Bone marrow (tissue), 2 donors: Measurements from ENCODE around the gene NOD2.

Experiments
- DNase-seq, 2 donors: peaks; one replicate each; lab custom pipeline; 2025; lab: John Stamatoyannopoulos, UW

Gene NOD2

DNA sequence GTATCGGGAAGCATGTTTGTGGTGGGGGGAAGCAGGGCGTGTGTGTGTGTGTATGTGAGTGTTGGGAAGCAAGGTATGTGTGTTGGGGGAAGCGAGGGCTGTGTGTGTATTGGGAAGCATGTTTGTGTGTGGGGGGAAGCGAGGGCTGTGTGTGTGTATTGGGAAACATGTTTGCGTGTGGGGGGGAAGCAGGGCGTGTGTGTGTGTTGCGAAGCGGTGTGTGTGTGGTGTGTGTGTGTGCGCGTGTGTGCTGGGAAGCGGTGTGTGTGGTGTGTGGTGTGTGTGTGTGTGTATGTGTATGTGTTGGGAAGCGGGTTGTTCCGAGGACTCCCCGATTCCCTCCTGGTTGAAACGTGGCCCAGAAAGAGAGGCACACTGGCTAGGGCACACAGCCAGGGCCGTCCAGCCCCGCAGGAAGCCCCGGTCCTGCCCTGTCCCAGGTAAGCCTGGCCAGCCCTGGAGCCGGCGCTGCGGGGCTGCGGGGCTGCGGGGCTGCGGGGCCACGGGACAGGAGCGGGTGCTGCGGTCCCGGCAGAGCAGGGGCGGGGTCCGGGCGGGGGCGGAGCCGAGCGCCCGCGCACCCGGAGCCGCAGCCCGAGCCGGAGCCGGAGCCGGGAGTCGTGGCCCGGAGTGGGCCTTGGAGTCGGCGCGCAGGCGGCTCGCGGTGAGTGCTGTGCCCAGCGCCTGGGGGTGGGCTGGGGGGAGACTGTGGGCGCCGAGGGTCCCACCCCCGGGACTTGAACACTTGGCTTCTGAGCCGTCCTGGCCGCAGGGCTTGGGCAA, at the start of gene NOD2:
TSS of gene NOD2 (plus strand) at position 608 of the 783 bp plus-strand sequence. CDS start 5,890 bp downstream, outside the sequence.
- no peak for DNase-seq

DNA sequence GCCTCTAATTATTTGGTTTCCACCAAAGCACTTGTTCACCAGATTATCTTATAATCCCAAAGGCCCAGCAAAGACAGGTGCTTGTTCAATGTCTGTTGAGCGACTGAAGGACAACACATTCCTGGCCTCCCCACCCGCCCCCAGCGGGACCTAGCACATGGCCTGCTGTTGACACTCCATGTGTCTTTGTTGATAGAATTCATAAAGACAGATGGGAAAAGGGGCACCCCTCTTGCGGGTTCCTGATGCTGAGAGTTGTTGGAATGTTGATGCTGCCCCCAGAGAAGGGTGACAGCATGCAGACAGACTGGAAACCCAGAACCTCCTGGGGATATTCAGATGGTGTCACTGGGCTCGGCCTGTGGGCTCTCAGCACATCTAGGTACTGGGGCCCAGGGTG, 49.2 kb upstream of the NOD2 start:
- no peak for DNase-seq

DNA sequence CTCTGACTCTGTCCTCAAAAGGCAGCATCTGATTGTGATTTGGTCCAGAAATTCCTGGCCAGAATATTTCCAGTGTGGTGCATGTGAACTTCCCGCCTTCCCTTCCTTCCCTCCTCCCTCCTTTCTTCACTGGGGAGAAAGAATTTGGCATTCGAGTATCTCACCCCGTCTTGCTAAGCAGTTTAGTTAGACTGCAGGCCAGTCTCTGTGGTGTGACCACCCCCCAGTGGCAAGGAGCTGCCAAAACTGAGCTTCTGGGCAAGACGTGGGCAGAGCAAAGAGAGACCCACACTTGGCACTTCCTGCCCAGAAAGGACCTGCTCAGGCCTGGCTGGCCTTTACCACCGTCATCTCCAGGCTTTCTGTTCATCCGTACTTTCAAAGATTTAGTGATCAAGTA, 48.7 kb upstream of the NOD2 start:
- DNase-seq = peak in 1 of 2 donors; percentile 7

DNA sequence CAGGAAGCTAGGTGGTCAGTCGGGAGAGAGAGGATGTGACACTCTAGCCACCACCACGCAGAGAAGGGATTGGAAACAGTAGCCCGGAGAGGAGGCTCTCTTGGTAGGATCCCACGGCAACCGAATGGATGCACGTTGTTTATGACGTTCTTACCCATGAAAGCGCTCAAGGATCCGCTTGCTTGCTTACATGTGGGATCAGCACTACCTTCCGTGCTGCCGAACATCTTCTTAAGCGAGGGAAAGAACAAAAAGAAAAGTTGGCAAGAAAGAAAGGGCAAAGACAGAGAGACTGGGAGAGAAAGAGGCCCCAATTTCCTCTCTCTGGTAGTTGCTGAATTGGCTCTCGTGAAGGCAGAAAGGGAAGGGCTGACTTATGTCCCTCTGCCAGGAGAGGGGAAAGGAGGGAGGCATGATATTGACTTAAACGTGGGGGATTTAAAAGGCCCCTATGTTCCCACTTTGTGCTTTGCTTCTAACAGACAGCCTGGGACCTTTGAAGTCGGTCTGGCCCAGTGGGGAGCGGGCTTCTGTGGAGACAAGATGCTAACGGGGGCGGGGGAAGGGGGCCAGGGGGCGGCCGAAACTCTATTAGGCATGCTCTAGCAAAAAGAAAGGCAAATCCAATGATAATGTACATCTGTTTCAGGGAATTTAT, 47.7 kb upstream of the NOD2 start:
- no peak for DNase-seq

DNA sequence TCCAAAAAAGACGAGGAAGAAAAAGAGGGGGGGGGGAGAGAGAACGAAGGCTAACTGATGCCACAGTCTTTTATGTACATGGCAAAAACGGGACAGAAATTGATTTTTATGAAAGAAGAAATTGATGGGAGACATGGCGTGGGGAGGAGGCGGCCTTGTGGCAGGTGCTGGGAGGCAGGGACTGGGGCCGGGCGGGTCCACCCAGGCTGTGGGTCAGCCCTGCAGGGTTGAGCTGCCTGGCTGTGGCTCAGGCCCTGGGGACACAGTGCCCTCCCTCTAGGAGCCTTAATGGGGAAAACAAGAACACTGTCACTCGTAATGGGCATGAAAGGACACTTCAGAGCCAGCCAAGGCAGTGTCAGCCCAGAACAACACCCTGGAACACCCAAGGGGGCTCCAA, 47.1 kb upstream of the NOD2 start:
- DNase-seq = no peak

DNA sequence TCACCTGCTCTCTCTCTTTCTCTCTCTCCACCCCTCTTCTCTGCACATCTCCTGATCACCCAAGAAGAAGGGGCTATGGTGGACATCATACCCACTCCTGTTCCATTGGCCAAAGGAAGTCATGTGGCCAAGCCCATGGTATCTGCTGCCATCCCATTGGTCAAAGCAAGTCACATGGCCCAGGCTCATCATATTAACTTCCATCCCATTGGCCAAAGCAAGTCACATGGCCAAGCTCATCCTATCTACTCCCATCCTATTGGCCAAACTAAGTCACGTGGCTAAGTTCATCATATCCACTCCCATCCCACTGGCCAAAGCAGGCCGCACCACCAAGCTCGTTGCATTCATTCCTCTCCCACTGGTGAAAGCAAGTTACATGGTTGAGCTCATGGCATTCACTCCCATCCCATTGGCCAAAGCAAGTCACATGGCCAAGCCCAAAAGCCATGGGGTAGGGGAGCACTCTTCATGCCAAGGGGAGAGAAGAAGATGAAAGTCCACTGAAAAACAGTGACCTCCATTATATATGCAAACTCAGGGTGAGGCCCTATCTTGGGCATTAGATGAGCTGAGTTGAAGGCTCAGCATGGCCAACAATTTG, 41.5 kb upstream of the NOD2 start:
- no peak for DNase-seq

DNA sequence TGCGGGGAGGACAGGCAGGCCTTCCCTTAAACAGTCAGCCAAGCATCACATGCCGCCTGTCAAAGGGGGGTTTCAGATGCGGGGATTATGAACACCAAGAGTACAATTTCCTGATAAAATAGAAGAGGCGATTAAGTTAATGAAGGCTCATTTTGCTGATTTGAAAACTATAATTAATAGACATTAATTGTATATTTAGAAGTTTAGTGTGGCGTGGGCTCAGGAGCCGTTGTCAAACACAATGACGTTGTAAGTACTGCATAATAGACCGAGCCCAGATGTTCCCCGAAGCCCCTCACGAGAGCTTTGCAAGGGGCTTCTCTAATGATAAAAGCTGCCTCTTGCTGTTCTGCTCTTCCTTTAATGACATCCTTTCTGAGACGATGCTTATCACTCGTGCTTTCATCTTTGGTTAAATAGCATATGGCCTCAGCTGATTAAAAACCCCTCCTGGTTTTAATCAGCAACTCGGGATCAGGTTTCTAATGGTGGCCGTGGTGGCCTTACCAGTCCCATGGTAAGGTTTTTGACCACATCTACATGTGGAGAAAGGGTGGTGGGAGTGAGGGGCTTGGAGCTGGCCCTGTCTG, 40.5 kb upstream of the NOD2 start:
- no peak for DNase-seq

DNA sequence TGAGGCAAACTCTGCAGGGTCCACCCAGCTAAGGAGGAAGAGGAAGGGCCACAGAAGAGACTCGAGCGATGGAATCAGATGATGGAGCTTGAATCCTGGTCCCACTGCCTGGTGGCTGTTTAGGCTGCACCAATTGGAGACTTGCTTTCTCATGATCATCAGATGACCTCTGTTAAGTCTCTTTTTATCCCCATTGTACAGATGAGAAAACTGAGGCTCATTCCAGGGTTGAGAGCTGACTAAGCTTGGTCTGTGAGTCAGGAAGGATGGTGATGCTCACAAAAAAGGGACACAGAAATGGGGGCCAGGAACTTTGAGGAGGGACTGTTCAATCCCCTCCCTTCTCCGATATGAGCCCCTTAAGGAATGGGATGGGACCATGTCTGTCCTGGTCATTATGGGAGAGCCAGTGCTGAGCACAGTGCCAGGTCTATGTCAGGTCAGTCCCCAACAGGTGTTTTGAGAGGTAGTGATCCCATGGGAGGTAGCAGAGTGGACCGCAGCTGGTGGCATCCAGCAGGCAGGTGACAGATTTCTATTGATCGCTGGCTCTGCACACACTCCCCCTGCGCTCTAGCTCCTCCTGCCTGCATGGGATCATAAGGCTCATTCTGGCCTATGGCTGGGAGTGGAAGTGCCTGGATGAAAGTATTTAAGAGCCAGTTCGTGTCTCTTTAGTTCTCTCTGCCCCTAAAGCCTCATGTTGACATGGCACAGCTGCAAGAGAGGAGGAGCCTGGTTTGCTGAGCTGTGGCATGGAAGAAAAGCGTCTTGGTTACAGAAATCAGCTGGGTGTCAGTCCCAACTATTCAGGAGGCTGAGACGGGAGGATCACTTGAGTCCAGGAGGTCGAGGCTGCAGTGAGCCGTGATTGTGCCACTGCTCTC, 39.5 kb upstream of the NOD2 start:
- no peak for DNase-seq

DNA sequence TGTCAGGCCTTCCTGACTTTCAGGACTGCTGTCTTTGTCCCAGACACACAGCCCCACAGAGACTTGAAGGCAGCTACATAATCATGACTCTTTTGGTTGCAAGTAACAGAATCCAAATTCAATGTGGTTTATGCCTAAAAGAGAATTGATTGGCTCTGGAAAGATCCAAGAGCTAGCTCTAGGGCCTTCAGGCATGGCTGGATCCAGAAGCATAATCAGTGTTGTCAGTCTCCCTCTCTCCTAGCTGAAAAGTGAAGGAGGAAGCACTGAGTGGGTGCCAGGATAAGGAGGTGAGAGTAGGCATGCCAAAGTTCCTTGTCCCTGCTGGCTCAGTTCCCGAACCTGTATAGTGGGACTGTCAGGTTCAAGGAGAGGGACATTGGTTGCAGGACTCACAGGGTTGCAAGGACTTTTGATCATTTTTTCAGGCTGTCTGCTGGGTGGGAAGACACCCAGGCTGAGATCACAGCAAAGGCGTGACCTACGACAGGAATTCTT, 37.8 kb upstream of the NOD2 start:
- no peak for DNase-seq

DNA sequence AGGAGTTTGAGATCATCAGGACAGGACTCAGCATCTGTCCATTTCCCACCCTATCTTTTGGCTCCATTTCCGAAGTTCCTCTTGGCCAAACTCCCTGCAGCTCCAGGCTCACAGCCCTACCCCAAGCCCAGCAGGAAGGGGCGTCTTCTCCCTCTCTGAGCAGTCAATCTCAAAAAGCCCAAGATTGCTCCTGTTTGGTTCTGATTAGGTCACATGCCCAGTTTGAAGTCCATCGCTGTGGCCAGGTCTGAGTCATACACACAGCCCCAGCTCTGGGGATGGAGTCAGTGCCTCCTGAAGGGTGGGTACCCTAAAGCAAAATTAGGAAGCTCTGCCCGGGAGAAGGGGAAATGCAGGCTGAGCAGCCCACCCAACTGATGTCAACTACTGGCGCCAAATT, 36.2 kb upstream of the NOD2 start:
- no peak for DNase-seq

DNA sequence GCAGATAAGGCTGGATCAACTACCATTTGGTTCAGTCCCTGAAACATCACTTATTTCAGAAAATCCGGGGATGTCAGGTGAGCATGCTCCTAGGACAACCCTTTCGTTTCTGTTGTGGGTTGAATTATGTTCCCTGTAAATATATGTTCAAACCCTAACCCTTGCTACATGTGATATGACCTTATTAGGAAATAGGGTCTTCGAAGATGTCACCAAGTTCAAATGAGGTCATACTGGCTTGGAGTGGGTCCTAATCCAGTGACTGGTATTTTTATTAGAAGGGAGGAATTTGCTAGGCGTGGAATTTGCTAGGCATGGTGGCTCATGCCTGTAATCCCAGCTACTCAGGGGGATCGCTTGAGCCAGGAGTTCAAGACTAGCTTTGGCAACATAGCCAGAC, 33.6 kb upstream of the NOD2 start:
- no peak for DNase-seq

DNA sequence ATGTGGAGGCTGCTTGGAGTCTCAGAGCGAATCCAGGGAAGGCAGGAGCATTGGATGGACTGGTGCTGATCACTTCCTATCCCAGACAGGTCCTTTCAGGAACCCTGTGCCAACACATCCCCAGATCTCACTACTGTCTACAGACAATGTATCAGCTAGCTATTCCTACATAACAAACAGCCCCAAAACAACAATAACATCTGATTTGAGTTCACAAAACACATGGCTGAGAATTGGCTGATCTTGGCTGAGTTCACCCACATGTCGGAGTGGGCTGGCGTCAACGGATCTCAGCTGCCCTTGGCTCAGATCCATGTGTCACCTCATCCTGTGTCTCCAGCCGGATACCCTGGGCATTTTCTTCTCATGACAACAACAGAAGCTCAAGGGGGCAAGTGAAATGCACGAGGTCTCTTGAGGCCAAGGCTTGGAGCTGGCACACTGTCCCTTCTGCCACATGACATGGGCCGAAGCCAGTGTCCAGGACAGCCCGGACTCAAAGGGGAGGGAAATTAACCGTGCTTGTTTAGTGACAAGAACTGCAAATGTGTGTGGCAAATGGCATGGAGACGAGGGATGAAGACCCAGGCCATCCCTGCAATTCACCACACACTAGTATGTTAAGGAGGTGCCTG, 31.0 kb upstream of the NOD2 start:
- DNase-seq = no peak

DNA sequence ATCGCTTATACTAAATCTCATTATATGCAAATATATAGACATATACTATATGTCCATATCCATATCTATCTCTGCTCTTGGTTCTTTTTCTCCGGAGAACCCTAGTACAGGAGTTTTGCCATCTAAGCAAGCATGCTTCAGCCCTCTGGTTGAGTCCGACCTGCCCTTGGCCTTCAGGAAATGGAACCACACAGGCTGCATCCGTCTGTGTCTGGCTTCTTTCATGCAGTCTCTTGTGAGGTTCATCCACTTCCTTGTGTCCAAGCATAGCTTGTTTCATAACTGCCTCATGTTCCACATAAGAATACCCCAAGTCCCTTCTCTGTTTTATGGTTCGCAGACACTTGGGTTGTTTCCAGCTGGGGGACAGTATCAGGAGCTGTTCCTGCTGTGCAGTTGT, 29.1 kb upstream of the NOD2 start:
- no peak for DNase-seq

DNA sequence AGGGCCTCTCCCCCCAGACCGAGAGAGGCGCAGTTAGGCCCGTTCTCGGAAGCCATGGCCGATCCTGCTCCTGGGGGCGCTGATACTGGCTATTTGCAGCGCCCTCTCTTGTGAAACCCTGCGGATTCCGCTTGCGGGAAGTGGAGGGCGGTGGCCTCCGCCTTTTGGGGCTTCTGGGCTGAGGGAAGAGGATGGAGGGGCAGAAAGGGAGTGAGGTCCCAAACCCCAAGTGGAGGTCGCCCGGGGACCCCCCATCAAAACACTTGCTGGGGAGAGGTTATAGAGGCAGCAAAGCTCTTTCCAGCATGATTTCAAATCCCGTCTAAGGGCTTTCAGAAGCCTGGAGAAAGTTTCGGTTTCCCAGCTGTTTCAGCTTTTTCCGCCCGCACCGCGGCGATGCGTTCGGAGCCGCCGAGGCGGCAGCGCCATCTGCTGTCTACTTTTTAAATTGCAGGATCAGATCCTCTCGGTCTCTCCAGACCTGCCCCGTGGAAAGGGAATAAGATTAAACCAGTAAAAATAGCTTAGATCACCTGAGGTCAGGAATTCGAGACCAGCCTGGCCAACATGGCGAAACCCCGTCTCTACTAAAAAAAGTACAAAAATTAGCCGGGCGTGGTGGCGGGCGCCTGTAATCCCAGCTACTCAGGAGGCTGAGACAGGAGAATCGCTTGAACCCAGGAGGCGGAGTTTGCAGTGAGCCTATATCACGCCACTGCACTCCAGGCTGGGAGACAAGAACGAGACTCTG, 28.1 kb upstream of the NOD2 start:
- DNase-seq = peak; percentile 44 to 80

DNA sequence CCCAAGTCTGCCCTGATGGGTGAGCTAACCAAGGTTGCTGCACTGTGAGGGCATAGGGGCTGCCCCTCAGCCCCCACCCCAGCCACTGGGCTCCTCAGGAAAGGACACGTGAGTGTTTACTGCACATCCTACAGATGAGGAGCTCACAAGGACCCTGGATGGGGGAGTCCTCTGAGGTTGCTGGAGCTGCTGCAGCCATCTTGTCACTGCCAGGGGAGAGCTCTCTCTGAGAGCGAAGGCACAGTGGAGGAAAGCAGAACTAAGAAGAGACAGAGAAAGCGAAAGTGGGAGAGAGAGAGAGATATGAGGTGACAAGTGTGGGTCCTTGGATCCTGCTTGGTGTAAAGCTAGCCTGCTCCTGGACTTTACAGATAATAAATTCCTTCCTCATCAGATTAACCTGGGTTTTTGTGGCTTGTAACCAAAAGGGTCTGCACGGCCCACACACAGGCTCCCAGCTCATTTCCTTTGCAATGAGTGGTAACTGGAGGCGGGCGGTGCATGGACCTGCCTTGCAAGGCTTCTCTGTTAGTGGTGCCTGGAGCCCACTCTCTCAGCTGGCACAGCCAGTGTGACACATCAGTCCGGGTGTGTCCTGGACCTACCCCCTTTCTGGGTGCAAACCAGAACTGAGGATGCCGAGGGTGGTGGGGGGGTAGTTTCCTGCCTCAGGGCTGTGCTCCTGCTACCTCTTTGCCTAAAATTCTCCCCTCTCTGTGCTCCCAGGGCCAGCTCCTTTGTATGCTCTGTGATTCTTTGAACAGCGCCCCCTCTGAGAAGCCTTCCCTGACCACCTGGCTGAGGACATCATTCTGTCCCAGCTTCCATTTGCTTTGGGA, 26.5 kb upstream of the NOD2 start:
- DNase-seq = peak in 1 of 2 donors; percentile 89

DNA sequence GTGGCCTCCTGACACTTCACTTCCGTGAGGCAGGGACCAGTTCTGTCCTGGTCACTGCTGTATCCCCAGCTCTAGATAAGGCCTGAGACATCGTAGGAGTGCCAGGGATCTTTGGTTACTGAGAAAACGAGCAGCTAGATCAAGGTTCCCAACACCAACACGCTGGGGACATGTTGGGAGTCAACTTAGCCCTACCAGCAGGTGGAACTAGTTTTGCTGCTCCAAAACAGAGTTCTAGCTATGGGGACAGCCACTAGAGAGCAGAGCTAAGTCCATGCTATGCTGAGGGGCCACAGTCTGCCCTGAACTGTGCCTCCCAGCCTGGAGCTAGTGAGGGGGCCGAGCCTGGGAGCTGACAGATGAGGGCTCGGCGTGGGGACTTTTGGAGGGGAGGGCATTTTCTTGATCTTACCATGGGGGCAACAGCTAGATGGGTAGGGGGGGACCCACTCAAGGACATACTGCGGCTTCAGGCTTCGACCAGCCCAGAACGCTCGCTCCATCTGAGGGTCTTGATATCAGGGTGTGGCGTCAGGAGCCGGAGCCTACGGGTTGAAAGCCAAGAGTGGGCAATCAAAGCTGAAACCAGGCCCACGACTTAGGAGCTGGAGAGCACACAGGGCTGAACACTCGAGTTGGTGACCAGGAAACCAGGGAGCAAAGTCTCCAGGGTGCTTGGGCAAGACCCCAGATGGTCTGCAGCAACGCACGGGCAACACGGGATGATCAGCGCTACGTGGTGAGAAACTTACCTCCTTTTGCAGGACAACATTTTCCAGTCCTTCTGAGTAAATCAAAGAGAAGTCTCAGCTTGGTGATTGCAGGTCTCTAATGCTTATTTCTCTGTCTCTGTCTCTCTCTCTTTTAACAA, 25.7 kb upstream of the NOD2 start:
- DNase-seq = no peak

DNA sequence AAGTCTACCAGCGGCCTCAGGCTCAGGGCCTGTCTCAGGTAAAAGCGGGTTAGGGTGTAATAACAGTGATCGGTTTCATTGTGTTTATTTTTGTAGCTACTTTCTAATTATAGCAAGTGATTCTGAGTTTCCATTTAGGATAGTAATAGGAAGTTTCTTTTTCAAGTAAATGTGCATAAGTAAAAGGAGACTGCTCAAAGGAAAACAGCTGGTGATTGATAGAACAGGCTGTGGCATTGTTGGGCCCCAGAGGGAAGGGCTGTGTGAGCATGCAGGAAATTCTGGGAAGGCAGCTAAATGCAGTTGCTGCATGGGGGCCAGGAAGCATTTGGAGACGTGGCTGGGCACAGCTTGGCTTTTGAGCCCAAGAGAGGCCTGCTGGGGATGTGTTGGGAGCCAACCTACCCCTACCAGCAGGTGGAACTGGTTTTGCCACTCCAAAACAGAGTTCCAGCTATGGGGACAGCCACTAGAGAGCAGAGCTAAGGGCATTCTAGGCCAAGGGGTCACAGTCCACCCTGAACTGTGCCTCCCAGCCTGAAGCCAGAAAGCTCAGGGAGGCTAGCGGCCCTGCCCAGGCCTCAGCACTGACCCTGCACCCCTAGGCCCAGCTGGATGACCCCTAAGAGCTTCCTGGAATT, 24.9 kb upstream of the NOD2 start:
- DNase-seq = no peak

DNA sequence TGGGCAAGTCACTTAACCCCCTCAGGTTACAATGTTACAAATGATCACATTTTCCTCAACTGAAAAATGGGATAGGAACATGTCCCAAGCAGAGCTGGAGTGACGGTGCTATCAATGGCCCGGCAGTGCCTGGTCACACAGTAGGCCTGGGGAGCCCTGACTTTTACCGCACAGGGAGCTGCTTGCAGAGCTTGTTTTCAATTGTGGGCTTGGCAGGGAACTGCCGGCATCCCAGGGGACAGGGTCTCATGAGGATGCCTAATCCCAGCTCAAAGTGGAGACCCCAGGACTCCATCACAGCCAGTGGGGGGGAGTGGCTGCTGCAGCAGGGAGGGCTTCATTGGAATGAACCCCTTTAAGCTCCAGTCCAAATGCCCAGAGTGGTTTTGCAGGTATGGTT, 23.7 kb upstream of the NOD2 start:
- no peak for DNase-seq
